Measurements from ENCODE around the gene ZMYND19.
A peak's percentile ranks its signal among the peaks of the same experiment; 100 is the strongest.

ZMYND19 gene

DNA sequence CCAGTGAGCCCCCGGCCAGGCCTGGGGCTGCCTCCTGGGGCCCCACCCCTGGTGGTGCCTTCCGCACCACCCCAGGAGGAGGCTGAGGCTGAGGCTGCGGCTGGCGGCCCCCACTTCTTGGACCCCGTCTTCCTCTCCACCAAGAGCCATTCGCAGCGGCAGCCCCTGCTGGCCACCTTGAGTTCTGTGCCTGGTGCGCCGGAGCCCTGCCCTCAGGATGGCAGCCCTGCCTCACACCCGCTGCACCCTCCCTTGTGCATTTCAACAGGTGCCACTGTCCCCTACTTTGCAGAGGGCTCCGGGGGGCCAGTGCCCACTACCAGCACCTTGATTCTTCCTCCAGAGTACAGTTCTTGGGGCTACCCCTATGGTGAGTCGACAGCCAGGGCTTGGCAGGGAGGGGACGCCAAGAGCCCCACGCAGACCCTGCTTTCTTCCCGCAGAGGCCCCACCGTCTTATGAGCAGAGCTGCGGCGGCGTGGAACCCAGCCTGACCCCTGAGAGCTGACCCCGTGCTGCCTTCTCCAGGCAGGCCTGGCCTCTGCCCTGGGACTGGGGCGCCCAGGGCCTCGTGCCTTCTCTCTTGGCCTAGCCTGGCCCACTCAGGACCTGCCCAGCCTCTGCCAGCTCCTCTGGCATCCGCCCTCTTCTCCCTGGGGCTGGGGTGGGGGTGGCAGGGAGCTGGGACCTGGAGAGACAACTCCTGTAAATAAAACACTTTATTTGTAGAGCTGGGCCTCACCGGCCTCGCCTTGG lies 24.5 kb upstream of the ZMYND19 start:
- POLR2A ChIA-PET (ENCODE audit: low non-redundant PET) = interaction anchor here (0.6 kb wide), 1 partner anchor 18 kb away, joined by 7 read pairs; no protein-coding TSS in a partner anchor
- CTCF ChIA-PET = interaction anchor here (0.6 to 1.3 kb wide), 2 partner anchors 36 to 133 kb away, joined by 3 to 5 read pairs; no protein-coding TSS in a partner anchor
- no peak for DNase-seq (ENCODE audit: low spot score)
- TF ChIP-seq, protein P1, sequence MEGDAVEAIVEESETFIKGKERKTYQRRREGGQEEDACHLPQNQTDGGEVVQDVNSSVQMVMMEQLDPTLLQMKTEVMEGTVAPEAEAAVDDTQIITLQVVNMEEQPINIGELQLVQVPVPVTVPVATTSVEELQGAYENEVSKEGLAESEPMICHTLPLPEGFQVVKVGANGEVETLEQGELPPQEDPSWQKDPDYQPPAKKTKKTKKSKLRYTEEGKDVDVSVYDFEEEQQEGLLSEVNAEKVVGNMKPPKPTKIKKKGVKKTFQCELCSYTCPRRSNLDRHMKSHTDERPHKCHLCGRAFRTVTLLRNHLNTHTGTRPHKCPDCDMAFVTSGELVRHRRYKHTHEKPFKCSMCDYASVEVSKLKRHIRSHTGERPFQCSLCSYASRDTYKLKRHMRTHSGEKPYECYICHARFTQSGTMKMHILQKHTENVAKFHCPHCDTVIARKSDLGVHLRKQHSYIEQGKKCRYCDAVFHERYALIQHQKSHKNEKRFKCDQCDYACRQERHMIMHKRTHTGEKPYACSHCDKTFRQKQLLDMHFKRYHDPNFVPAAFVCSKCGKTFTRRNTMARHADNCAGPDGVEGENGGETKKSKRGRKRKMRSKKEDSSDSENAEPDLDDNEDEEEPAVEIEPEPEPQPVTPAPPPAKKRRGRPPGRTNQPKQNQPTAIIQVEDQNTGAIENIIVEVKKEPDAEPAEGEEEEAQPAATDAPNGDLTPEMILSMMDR (conservative IDR thresholded peaks at IDR 0.05; ENCODE audit: low read depth) = no peak
- peak overlapping the region; percentile 100 for H3K27ac ChIP-seq

DNA sequence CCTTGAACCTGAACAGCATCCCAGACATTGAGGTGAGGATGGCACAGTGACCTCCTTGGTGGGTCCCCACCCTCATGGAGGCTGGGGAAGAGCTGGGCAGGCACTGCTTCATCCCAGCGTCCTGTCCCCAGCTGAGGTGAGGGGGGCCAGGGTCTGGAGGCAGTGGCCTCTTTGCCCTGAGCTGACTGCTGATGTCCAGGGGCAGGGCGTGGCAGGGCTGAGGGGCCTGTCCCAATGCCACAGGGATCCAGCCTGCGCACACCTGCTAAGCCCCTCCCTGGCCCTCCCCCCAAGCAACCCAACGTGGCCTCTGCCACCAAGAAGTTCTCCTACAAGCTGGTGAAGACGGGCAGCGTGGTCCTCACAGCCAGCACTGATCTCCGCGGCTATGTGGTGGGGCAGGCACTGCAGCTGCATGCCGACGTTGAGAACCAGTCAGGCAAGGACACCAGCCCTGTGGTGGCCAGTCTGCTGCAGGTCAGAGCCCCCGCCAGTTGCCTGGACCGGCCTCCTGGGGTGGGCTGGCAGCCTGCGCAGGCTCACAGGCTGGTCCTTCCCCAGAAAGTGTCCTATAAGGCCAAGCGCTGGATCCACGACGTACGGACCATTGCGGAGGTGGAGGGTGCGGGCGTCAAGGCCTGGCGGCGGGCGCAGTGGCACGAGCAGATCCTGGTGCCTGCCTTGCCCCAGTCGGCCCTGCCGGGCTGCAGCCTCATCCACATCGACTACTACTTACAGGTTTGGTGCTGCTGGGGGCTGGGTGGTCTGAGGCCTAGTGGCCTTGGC lies 23.6 kb upstream of the ZMYND19 start:
- TF ChIP-seq, protein P1 (conservative IDR thresholded peaks at IDR 0.05; ENCODE audit: low read depth) = no peak
- ChIA-PET POLR2A (ENCODE audit: low non-redundant PET) (interaction anchor here (0.6 to 3.4 kb wide), 2 partner anchors 9 to 23 kb away, joined by 3 to 14 read pairs; partner anchors contain the start of gene ZMYND19), CTCF (interaction anchor here (0.6 to 1.3 kb wide), 2 partner anchors 35 to 77 kb away, joined by 4 to 5 read pairs; no protein-coding TSS in a partner anchor)
- H3K27ac ChIP-seq = peak overlapping the region; percentile 100
- no peak for DNase-seq (ENCODE audit: low spot score)

DNA sequence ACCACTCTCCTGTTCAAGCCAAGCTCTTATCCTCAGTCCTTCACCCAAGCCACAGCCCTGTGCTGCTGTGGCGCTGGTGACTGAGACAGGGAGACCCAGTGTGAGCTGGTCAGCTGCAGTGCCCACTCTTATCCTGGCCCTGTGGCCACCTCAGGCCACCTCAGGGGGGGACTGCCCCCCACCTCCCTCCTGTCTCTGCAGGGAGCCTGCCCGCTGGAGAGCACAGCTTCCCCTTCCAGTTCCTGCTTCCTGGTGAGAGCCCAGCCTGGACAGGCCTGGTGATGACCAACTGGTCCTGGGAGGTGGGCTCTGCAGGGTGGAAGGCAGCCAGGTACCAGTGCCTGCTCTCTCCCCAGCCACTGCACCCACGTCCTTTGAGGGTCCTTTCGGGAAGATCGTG lies 22.9 kb upstream of the ZMYND19 start:
- CTCF ChIA-PET = interaction anchor here (0.6 kb wide), 1 partner anchor 77 kb away, joined by 4 read pairs; no protein-coding TSS in a partner anchor
- H3K27ac ChIP-seq = peak overlapping the region; percentile 100
- no peak for DNase-seq (ENCODE audit: low spot score)
- POLR2A ChIA-PET (ENCODE audit: low non-redundant PET) = interaction anchor here (0.6 to 3.4 kb wide), 2 partner anchors 8 to 22 kb away, joined by 3 to 14 read pairs; partner anchors contain the start of gene ZMYND19
- TF ChIP-seq, protein P1 (conservative IDR thresholded peaks at IDR 0.05; ENCODE audit: low read depth) = no peak

DNA sequence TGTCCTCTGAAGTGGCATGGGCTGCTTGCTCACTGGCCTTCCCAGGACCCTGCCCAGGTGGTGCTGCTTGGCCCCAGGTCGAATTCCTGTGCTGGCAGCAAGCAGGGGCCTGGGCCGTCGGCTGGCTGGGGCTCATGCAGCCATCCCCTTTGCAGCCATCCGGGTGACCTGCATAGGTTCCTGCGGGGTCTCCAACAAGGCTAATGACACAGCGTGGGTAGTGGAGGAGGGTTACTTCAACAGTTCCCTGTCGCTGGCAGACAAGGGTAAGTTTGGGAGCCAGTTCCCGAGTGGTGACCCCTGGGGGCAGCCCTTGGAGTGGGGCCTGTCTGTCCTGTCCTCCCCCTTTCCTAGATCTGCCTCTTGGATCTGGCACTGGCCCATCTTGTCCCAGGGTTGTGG lies 22.4 kb upstream of the ZMYND19 start:
- POLR2A ChIA-PET (ENCODE audit: low non-redundant PET) = interaction anchor here (3.4 kb wide), 1 partner anchor 22 kb away, joined by 14 read pairs; the partner anchor contains the start of gene ZMYND19
- peak overlapping the region; percentile 100 for H3K27ac ChIP-seq
- TF ChIP-seq, protein P1 (conservative IDR thresholded peaks at IDR 0.05; ENCODE audit: low read depth) = no peak

DNA sequence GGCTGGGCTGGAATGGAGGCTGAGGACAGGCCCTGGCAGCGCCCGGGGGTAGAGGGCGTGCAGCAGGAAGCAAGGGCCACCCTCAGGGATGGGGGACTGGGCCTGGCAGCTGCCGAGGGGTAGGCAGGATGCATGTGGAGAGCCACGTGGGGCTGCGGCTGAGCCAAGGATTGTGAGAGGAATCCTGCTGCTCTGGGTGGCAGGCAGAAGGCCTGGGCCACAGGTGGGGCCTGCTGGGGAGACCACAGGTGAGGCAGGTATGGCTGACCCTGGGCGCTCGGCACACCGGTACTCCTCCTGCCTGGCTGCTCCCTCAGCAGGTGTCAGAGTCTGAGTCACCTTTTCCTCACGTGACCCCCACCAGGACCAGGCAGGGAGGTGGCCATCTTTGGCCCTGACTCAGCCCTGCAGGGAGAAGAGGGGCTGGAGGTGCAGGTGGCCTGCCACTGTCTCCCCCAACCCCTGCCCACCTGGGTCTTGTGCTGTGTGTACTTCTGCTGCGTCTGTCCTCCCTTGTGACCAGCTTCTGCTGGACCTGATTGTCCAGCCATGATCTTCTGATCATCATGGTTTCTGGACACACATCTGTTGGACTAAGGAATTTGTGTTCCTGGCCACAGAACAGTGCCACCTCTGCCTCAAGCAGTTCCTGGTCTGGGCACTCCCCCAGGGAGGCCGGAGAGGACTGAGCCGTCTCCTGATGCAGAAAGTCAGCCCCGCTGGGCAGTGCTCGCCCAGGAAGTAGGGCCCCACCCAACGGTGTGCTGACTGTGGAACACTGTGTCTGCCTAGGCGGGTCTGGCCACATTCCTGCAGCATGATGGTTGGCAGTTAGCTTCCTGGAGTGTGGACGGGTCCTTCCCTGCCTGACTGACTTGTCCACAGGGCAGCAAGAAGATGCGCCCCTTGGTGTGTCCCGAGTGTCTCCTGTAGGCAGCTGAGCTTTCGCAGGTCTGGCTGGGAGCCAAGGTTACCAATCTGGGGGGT lies 21.6 kb upstream of the ZMYND19 start:
- CTCF ChIA-PET = interaction anchor here (0.6 to 1.4 kb wide), 3 partner anchors 32 to 310 kb away, joined by 3 to 7 read pairs (median 6); partner anchors contain the start of gene NRARP
- POLR2A ChIA-PET (ENCODE audit: low non-redundant PET) = interaction anchor here (3.4 kb wide), 1 partner anchor 21 kb away, joined by 14 read pairs; the partner anchor contains the start of gene ZMYND19
- peak; percentile 98 for DNase-seq (ENCODE audit: low spot score)
- TF ChIP-seq, protein P1 (conservative IDR thresholded peaks at IDR 0.05; ENCODE audit: low read depth) = no peak
- H3K27ac ChIP-seq = peak overlapping the region; percentile 100

More for the DNA sequence above, 22.4 kb upstream of the ZMYND19 start:
- CTCF ChIA-PET = interaction anchor here (0.6 kb wide), 1 partner anchor 33 kb away, joined by 7 read pairs; no protein-coding TSS in a partner anchor
- DNase-seq (ENCODE audit: low spot score) = no peak
